NCI-H446 treated with DMSO at 0.1 percent for 48 hours (cell line): ENCODE results near the gene RPRM.
A peak's percentile ranks its signal among the peaks of the same experiment; 100 is the strongest.
"Not testable (repeated sequence)": the region's sequence is repeated elsewhere in the genome, so short reads cannot be mapped to it uniquely, and the experiment has no call there.

Experiments
- DNase-seq: peaks from one replicate; lab custom pipeline; 2025; lab: John Stamatoyannopoulos, UW

The RPRM gene

DNA sequence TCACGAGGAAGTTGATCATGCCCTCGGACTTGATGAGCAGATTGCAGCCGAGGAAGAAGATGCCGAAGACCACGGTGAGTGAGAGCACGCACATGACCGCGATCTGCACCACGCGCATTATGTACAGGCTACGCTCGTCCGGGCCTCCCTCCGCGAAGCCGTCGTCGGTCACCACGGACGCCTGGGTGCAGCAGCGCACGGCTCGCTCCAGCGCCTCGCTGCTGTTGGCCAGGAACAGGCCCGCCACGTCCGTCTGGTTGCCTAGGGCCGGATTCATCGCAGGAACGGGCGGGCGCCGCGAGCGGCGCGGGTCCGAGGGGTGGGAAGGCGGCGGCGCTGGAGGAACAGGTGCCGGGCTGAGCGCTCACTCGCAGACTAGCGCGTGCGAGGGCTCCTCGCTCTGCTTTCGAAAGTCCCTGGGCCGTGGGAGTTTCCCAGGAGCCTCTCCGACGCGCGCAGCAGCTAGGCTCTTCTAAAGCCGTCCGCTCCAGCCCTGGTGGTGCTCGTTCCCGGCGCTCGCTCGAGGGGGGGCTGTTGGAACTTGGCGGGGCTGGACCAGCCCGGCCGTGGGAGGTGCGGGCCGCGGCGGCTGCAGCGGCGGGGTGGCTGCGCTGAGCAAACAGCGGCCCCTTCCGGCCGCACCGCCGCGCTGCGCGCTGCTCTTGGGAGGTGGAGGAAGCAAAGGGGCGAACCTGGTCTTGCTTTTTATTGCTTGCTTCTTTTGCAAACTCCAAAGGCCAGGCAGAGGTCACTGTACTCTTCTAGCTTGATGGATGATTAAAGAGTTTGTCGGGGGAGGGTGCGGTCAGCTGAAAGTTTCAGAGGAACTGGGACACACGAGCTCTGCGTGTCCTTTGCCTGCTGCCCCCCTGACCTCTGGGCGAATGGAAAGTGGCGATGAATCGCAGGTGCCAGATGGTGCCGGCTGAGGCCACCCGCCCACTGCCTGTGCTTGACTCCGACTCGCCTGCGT is at the start of gene RPRM:
TSS of gene RPRM (minus strand) at position 474 of the 973 bp plus-strand sequence. CDS start at position 277, 197 bp downstream.
- DNase-seq = peak; percentile 39

DNA sequence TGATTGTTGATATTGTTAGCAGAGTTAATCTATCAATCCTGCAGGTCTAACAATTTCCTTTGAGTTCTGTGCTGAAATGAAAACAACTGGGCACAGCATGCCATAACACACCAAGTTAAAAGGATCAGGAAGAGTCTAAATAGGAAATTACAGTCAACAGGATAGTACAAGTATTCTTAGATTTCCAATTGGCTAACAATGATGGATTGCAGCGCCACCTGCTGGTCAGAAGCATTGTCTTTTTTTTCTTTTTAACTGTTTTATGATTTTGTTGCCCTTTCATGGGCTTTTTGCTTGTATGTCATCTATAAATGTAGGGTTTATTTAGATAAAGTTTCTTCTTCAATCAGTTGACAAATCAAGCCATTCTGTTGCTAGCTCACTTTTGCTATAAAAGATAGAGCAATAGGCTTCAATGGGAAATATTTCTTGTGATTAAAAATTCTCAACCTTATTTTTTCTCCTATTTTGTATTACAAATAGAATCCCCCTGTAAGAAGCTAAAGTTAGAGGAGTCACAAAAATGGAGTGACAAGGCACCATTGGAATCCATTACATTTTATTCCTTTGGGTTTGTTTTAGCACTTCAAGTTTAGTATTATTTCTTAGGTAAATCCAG is 40.8 kb upstream of the RPRM start:
- peak; percentile 35 for DNase-seq

DNA sequence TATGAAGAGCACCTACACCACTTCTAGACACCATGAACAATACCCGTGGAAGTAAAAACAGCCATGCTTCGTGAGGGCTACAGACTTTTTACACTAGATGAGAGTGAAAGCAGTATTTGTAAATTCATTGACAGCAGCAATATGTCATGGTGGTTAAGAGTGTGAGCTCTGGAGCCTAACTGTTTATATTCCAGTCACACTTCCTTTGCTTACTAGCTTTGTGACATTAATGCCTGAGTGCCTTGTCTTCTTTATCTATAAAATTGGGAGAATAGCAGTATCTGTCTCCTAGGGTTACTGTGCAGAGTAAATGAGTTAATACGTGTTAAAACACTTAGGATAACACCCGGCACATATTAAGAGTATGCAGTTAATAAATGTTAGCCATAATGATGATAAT is 33.8 kb upstream of the RPRM start:
- no peak for DNase-seq

DNA sequence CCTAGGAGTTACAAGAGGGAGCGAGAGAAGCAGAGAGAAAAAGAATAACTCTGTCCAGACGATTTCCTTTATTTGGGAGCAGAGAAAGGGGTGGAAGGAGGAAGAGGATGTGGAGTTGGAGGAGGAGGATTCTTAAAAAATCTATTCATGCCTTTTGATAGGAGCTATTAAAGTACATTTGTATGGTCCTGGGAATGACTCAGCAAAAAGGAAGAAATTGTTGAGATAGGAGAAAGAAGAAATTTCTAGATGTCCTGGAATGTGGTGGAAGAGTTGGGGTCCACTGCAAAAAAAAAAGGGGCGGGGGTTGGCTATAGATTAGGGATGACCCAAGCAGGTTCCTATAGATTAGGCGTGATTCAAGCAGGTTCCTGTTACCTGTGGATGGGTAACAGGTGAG is 32.4 kb upstream of the RPRM start:
- no peak for DNase-seq

DNA sequence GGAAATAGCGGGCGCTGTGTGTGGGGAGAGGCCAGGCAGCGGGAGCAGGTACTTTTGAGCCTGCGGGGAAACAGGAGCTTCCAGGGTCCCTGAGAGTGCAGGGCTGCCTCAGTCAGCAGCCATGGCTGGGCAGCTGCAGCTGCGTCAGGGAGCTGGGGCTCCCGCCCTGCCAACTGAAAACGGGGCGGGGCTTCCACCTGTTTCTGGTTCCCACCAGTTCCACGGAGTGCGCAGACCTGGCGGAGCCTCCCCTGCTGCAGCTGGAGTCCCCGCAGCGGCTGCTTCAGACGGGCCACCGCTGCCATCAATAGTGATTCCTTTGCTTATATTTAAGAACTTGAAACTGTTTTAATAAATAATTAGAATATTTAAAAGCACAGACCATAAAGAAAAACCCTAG is 30.6 kb upstream of the RPRM start:
- DNase-seq = no peak

DNA sequence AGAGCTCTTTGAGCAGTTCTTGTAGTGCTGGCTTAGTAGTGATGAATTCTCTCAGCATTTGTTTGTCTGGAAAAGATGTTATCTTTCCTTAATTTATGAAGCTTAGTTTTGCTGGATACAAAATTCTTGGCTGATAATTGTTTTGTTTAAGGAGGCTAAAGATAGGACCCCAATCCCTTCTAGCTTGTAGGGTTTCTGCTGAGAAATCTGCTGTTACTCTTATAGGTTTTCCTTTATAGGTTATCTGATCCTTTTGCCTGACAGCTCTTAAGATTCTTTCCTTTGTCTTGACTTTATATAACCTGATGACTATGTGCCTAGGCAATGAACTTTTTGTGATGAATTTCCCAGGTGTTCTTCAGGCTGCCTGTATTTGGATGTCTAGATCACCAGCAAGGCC is 27.9 kb upstream of the RPRM start:
- not testable (repeated sequence) for DNase-seq

DNA sequence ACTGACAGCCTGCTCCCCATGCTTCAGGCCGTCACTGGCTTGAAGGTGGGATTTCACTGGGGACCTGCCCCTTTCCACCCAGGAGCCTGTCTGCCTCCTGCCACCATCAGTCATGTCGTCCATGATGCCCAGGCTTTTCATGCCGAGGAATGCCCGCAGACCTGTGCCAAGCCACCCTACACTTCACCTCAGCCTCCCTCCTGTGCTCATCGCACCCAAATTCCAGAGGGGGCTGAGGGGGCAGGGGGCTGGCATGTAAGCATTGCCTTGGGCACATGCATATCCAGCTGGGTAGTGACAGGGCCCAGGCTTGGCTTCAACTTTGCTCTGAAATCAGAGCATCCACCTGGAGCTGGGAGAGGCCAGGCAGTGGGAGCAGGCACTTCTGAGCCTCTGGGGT is 20.9 kb upstream of the RPRM start:
- no peak for DNase-seq

DNA sequence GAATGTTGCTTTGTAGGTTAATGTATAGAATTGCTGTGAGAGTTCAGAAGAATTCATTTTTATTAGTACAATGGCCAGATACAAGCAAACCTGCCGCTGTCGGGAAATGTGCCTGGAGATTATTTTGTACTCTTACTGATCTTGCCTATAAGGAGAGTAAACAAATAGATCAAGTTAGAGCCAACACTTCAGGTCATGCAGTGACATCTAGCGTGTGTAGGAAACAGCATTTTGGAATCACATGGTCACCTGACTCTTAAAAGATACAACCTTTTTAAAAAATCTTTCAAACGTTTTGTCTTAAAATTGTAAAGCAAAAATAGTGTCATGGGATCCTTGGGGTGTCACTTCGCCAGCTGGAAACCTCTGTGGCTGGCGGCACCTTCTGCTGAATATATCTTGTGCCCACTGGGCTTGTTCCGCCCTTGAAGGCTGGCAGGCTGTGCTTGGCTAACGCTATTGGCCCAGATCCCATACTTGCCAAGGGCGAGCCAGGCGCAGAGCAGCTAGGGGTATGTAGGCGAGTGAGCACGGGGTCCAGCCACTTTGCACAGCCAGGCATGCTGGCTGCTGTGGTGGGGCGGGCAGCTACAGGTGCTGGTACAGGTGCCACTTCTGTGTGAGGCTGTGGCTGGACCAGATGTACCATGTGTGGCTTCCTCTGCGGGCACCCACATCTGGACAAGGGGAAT is 19.5 kb upstream of the RPRM start:
- DNase-seq = no peak

DNA sequence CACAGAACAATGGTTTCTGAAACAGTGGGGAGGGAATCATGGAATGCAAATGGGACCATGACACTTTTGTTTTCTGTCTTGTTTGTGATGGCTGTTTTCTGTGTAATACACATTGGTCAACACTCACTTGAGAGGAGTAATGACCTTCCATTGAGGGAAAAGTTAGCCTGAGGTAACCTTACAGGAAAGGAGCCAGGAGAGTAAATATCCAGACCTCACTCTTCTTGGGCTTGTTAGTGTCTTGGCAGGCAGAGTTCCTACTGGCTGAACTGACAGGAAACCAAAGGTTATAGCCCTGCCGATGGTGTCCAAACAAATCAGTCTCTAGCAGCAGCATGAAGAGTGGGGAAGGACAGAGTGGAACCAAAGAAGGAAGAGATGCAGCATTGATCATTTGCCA is 17.2 kb upstream of the RPRM start:
- no peak for DNase-seq

DNA sequence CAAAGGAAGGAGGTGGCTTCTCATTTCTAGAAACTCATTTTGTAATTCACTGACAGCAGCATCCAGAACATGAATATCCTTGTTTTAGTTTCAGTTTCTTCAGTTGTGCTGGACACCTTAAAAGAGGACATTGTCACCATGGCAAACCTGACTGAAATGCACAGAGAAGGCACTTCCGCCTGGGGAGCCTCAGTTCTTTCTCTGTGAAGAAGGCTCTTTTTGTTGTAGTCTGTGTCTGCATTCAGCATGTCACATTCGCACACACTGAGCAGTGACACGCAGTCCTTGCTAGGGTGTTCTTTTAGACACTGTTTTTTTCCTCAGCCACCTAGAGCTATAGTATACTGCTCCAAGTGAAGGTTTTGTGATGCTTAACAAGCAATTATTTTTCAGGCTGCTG is 9.5 kb upstream of the RPRM start:
- DNase-seq = no peak

DNA sequence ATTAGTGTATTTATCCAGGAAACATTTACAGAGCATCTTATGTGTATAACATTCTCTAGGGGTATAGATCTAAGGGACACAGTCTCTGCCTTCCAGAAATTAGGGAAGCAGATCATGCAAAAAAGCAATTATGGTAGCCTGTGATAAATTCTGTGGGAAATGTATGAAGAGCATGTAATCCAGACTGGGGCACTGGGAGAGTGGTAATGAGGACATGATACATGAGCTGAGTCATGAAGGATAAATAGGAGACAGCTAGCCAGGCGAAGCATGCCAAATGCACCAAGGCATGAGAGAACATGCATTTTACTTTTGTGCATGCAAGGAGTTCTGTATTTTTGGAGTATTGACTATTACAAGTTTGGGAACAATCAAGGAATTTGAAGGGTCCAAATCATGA is 8.9 kb upstream of the RPRM start:
- no peak for DNase-seq

DNA sequence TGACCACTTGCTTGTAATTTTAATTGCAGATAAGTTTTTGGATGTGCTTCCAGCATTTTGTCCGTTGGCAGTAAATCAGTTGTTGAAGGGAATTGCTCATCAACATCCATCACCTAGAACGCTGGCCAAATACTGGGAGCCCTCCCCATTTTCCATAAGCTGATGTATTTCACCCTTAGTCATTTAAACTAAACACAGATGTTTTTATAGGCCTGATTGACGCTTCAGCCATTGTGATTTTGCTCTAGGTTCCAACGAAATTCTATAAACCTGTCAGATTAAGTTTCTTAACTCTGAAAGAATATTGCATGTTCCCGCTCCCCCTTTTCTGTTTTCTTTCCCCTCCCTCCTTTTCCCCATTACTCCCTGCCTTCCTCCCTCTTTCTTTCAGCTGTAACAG is 1.0 kb upstream of the RPRM start:
- DNase-seq = no peak

DNA sequence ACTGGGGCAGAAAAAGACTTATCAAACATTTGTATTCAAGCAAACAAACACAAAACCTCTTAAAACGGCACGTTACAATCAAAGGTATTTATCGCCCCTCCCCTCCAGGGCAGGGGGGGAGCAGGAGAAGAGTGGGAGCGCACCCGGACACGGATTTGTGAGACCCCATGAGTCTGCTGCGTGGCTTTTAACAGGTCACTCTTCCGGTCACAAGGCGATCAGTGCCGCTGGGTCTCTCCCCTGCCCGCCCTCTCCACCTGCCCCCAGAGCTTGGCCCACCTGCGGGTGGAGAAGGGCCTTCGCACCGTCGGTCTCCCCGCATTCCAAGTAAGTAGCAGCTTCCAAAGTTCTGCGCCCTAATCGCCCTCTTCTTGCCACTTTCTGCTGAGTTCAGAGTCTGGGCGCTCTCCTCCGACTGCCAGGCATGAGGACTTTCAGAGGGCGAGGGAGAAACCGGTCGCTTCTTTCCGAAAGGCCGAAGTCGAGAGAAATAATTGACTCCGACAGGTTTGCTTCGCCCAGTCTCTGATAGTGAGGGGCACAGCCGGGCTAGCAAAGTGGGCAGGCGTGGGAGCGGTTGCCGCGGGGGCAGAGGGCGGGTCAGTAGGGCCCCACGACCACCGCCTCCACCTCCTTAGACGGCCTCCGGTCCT is 800 bp downstream of the RPRM start:
- DNase-seq = no peak

DNA sequence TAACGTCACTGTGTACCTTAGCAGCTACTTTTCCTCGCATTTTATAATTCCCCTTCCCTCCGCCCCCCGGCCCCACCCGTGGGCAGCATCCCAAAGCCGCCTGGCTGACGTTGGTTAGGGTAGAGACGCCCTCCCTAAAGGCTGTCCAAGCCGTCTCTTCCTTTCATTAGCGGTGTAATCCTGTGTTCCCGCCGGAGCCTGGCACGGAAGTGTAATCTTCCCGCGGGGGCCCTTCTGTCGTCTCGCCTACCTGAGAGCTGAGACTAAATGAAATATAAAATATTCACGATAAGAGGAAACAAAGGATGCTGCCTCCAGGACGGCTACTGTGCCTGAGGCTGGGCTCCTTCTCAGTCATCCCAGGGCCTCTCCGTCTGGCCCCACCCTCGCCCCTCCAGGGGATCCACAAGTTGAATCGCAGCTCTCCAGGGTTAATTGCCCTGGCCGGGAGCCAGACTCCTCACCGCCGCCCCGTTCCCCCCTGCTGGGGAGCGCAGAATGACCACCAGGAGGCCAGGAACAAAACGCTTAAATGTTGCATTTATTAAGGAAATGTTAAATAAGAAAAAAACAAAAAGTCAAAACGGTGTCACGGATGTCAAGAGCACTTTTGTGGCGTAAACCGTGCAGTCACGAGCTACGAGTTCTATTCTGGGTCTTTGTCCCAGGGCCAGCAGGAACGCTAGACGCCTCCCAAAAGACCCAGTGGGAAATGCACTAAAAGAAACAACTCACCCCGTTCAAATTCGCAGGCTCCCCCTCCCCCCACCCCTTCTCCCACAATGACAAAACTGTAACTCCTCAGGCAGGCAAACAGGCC is 1.5 kb downstream of the RPRM start:
- no peak for DNase-seq

DNA sequence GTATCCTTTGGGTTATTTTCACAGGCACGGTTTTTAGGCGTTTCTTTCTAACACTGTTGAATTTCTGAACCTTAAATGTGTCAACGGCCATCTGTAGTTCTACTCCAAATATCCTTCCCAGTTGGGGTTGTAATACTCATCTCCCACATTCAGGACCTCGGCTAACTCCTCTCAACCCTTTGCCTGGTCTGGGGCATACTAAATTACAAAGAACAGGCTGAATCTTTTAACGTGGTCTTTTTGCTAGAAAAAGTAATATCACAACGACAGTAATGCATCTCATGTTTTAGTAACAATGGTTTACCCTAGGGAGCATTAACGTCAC is 2.1 kb downstream of the RPRM start:
- no peak for DNase-seq

DNA sequence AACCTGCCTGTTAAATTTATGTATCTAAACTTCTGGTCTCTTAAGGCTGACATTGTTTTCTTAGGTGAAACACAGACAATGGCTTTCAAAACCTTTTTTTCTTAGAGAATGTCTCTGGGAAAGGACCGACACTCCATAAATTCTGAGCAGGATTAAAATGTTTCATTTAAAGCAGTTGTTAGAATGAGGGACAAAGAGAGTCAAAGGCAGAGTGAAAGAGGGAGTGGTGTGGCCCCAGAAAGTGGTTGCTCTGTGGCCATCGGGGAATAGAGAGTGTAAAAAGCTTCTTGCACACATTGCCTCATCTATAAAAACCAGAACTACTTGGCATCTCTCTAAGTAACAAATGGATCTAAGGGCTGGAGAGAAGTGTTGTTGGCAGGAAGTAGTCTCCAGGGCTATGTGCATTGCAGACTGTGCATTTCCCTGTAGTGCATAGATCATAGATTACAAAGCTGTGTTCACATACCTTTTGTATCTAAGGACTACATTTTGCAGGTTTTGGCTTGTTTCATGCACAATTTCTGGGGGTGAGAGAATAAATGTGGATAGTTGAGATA is 3.6 kb downstream of the RPRM start:
- DNase-seq = no peak

DNA sequence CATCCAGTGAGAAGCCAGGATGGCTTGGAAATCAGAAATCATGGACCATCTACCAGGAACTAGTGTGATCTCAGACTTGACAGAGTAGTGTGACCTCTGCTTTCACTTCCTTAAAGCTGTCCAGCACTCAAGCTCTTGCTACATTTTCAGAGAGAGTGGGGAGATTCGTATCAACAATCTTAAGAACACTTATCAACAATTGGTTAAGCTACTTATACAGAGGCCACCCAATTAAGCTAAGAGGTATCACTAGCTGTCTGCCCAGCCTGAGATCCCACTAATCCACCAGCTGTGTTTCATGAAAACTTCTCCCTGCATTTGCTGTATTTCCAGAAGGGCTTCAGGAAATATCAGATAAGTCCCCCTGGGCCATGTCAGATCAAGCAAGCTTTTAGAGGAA is 4.2 kb downstream of the RPRM start:
- DNase-seq = no peak

DNA sequence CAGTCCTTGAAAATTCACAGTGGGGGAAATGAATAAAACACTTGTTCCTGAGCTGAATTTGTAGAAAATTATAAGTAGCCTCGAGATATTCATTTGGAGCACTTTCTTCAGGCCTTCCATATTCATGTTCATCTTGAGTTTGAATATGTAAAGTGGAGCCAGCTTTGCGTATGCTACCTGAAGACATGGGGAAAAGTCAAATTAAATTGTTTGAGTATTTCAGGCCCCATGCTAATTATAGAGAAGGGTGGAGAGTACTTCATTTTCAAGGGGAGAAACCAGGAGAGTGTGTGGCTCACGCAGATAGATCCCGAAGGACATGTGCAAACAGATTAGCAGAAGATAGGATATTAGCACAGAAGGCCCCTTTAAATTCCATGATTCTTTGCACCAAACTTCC is 7.7 kb downstream of the RPRM start:
- no peak for DNase-seq

DNA sequence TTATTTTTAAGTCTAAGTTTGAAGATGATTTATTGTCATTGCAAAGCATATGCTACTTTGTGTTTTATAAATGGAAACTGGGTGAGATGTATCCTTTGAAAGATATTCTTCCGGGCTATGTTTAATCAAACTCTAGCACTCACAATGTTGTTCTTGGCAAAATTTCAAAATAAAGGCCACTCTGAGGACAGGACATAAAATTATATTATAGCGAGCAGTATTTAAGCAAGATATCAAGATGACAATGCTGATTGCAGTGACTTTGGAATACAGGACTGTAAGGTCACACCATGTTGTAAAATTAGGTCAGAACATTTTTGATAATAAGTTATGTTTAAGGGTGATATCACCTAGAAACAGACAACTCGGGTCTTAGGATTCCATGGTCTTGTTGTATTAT is 14.2 kb downstream of the RPRM start:
- no peak for DNase-seq

DNA sequence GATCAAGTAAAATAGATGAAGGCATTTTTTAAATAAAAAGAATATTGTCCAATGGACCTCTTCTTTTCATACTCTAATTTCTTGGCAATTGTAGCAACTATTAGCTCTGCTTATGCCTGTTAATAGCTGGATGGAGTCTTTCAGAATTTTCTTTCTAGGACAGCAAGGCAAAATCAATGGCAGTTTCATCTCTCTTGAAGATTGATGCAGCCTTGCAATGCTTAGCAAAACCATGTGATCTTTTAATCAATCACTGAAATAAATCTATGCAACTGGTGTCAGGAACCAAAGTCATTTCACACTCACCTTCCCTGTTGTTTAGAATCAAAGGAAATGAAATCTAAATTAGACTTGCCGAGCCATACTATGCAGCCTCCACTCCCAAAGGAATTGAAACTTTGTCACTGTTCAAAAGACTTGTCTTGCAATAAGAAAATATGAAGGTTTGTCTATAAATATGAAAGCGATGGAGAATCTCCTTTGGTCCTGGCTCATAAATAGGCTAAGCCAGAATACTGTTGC is 16.2 kb downstream of the RPRM start:
- DNase-seq = no peak

DNA sequence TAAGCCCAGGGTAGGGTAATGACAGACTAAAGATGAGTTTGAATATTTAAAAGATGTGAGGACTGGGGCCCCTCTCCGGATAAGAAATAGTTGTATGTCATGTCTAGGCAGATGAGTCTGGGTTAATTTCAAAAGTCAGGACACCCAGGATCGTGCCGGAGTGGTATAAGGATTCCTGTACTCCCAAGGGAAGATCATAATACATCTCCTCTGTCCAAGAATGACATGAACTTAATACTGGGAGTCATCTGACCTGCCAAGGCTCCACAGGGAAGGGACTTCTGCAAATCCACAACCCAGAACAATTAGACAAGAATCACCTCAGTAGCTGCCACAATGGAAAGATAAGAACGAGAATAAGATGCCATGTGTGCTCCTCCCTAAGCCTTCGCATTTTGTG is 17.1 kb downstream of the RPRM start:
- no peak for DNase-seq
